ENCODE measurements around the gene LAMA2. TPM values are rescaled to one million over a fixed set of nuclear protein-coding genes. Genes with fewer than 3 reads are reported as not detected.

Gene LAMA2
- polyA plus RNA-seq, 1 of the 3 experiments (the other 2 are of a cell fraction): 0.92 TPM

GRCh38 chr6:129345890-129346289 lies 463.0 kb downstream of the LAMA2 start:
- Histone ChIP-seq H3K9me3 (no peaks in the 10 kb centered on the region), H3K4me2 (no peak overlapping the region), H3K27ac (ENCODE audit: low read depth in 2 of 2, low read length in 1 of 2) (no peak overlapping the region), H3K9me2 (no peaks in the 10 kb centered on the region), H3K79me2 (ENCODE audit: insufficient read depth) (no peaks in the 10 kb centered on the region), H3K4me3 (ENCODE audit: low read depth in 2 of 2, low read length in 1 of 2) (no peak overlapping the region), H3K4me1 (ENCODE audit: control insufficient read depth in 1 of 2, insufficient read depth in 2 of 2, low read depth in 1 of 2, low read length in 1 of 2) (no peaks in the 10 kb centered on the region), H3K36me3 (replicated peaks in 1 of 2; ENCODE audit: control insufficient read depth in 1 of 2, insufficient read depth in 2 of 2, low read length in 1 of 2) (no peaks in the 10 kb centered on the region), H3K9ac (no peak overlapping the region), H4K20me1 (ENCODE audit: insufficient read depth) (no peaks in the 10 kb centered on the region), H3K27me3 (ENCODE audit: insufficient read depth) (peaks cover 7% of the 10 kb centered on the region; the same call in 1 of the 2 replicates), H3F3A (replicated peaks; ENCODE audit: insufficient read depth) (peaks cover 2% of the 10 kb centered on the region), H2AFZ (ENCODE audit: low read depth) (no peak overlapping the region)
- CTCF ChIA-PET: interaction anchor here (1.0 kb wide), 1 partner anchor 25 kb away, joined by 3 read pairs; no protein-coding TSS in a partner anchor
- POLR2A ChIA-PET: no interaction called here
- no peak for DNase-seq
- no peak for TF ChIP-seq REST (IDR thresholded peaks at IDR 0.05; ENCODE audit: low read depth, low read length)
- TF ChIP-seq MAX (IDR thresholded peaks at IDR 0.05; ENCODE audit: low read depth): no peak
- TF ChIP-seq USF1 (IDR thresholded peaks at IDR 0.05; ENCODE audit: borderline replicate concordance, low read depth): no peak
- TF ChIP-seq FOSL2 (IDR thresholded peaks at IDR 0.05; ENCODE audit: borderline replicate concordance, low read depth): no peak
- no peak for TF ChIP-seq EZH2phosphoT487 (IDR thresholded peaks at IDR 0.05; ENCODE audit: borderline replicate concordance, low read depth)
- no peak for TF ChIP-seq TCF12 (IDR thresholded peaks at IDR 0.05)
- no peak for TF ChIP-seq SMC3 (IDR thresholded peaks at IDR 0.05; ENCODE audit: low read depth, low read length)
- no peak for TF ChIP-seq TEAD4 (IDR thresholded peaks at IDR 0.05; ENCODE audit: borderline replicate concordance, insufficient read depth)
- TF ChIP-seq NRF1 (IDR thresholded peaks at IDR 0.05; ENCODE audit: low read depth, low read length): no peak
- no peak for TF ChIP-seq MEF2A (IDR thresholded peaks at IDR 0.05; ENCODE audit: borderline replicate concordance, low read depth)
- TF ChIP-seq RCOR1 (IDR thresholded peaks at IDR 0.05; ENCODE audit: low read length): no peak
- TF ChIP-seq YY1 (IDR thresholded peaks at IDR 0.05; ENCODE audit: low read depth): no peak
- TF ChIP-seq POLR2AphosphoS5 (IDR thresholded peaks at IDR 0.05; ENCODE audit: low read depth, low read length): no peak
- TF ChIP-seq RXRA (IDR thresholded peaks at IDR 0.05; ENCODE audit: borderline replicate concordance, low read depth): no peak
- no peak for TF ChIP-seq GATA2 (CRISPR knock-in tag; IDR thresholded peaks at IDR 0.05)
- TF ChIP-seq USF2 (IDR thresholded peaks at IDR 0.05; ENCODE audit: borderline replicate concordance, low read depth, low read length): no peak
- TF ChIP-seq TAF1 (IDR thresholded peaks at IDR 0.05; ENCODE audit: borderline replicate concordance, low read depth, low read length): no peak
- no peak for TF ChIP-seq PBX3 (IDR thresholded peaks at IDR 0.05)
- TF ChIP-seq FOXM1 (IDR thresholded peaks at IDR 0.05; ENCODE audit: low read depth): no peak
- TF ChIP-seq FOXJ3 (CRISPR knock-in tag; IDR thresholded peaks at IDR 0.05): no peak
- 3% methylated on average over 2 of the region's 2 CpGs for WGBS (ENCODE audit: low lambda C conversion rate)

Data from SK-N-SH (cell line).